HFF-Myc (cell line): ENCODE measurements around the gene R3HDM2.
"Not testable (repeated sequence)": the region's sequence is repeated elsewhere in the genome, so short reads cannot be mapped to it uniquely, and the experiment has no call there.

Experiments used
- DNase-seq: peaks from one replicate; pipeline ENCODE4 v3.0.0-alpha.2; 2011; ENCODE audit warnings: low read depth; ENCODE audit errors: extremely low read depth
- H3K4me3 ChIP-seq: replicated peaks from 2 replicates; pipeline ENCODE4 v1.5.1; 2011; ENCODE audit warnings: low read depth, mild to moderate bottlenecking, control low read depth, low read length
- CTCF ChIP-seq: IDR thresholded peaks from 2 replicates; pipeline ENCODE4 v1.5.1; 2012; ENCODE audit warnings: mild to moderate bottlenecking, low read depth, low read length, control low read depth; ENCODE audit errors: missing control alignments

R3HDM2 gene

DNA sequence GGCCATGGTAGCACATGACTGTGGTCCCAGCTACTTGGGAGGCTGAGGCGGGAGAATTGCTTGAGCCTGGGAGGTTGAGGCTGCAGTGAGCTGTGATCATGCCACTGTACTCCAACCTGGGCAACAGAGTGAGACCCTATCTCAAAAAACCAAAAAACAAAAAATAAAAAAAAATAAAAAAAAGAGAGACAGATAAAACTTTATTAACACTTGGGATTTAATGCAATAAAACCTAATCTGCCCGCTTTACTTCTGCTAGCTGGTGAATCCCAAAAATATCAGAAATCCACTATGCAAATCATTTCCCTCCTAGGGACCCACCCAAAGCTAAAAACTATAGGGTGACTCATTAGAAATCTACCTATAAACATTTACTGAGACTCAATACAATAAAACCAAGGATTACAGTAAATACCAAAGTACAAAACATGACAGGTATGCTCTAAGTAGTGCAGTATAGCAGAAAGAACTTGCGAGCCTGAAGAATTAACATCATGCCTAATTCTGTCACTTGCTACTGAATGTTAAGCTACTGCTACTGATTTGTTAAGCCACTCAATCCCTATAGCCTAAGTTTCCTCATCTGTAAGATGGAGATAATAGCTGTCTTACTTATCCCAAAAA is 129.8 kb downstream of the R3HDM2 start:
- H3K4me3 ChIP-seq = no peak overlapping the region
- no peak for DNase-seq
- TF ChIP-seq CTCF = no peak

- no peak for DNase-seq
- no peak overlapping the region for H3K4me3 ChIP-seq
- TF ChIP-seq CTCF = no peak
Measured at GRCh38 chr12:57299514-57300016, 131.3 kb downstream of the R3HDM2 start.

DNA sequence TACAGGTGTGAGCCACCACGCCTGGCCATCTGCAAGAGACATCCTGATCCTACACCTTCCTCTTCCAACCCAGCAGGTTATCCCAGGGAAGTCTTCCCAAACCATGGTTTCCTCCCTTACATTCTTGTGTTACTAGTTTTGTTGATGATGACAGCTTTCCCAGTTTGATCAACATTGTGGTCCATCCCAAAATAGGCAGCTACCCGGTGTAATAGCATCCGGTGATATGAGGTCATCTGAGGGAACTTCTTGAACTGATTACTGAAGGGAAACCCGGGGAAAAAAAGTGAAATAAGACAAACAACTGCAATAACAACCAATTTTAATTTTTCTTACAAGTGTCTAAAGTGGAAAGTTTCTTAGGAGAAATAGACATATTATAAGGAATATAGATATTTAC is 134.6 kb downstream of the R3HDM2 start:
- TF ChIP-seq CTCF = no peak
- H3K4me3 ChIP-seq = no peak overlapping the region
- DNase-seq = no peak

- not testable (repeated sequence) for DNase-seq, H3K4me3 ChIP-seq
Measured at GRCh38 chr12:57282073-57282472, 148.8 kb downstream of the R3HDM2 start.

DNA sequence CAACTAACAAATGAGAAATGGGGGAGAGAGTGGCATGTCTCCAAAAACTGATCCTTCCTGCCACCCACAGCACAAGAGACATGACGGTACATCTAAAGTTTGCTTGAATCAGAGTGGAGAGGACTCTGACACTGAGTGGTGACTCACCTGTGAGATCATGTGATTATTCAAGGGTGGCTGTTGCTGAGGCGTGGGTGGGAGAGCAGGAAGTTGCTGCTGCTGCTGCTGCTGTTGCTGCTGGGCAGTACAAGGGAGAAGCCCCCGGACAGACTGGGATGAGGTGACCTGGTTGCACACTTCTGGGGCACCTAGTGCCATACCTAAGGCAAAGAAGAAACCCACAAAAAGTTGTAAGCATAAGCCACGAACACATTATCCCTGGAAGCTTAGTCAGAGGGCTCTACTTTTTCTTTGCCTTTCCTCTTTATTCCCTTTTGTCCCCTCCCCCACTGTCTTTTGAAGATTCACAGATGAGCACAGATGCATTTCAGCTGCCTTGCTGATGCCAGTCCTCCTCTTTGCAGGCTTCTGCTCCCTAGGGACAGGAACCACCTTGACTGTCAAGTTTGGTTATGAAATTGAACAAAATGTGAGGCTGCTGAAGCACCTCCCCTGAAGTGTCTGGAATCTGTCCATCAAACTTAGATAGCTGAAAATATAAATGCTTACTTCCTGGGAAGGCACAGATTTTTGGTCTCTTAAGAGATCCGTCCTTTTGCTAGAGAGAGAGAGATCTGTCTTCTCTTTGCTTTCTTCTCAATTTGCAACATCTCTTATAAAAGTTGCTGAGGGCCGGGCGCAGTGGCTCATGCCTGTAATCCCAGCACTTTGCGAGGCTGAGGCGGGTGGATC is 150.4 kb downstream of the R3HDM2 start:
- peak overlapping the region; percentile 25; the same call in 1 of the 2 replicates for H3K4me3 ChIP-seq
- TF ChIP-seq CTCF = no peak
- DNase-seq = peak; percentile 87

DNA sequence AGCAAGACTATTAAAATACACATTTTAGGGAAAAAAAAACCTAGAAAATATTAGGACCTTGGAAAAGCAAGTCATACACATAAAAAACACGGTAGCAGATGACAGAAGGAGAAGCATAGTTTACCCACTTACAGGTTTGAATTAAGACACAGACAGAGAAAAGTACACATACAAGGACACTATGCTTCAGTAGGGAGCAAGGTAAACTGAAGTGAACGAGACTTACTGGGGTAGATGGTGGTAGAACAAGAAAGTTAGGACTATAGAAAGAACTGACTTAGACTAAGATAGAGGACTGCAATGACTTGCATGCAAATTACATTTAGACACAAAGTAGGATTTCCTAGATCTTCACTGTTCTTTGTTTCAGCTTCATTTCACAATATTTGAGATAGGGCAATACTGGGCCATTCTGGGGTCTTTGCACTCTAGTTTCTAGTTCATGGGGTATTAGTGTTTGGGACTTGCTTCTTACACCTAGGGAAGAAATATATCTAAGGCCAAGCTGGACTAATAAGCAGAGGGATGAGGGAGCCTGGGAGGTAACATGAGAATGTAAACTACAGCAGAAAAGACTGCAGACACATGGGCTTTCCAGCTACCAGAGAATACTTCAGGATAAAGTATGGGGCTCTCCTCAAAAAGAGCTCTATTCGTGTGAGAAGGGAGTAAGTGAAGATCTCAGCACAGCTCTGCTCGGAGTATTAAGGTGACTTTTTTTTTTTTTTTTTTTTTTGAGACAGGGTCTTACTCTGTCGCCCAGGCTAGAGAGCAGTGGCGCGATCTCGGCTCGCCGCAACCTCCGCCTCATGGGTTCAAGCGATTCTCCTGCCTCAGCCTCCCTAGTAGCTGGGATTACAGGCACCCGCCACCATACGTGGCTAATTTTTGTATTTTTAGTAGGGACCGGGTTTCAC is 152.1 kb downstream of the R3HDM2 start:
- no peak for DNase-seq
- no peak overlapping the region for H3K4me3 ChIP-seq
- TF ChIP-seq CTCF = no peak
